ENCODE data around the gene PTPN21.

DNA sequence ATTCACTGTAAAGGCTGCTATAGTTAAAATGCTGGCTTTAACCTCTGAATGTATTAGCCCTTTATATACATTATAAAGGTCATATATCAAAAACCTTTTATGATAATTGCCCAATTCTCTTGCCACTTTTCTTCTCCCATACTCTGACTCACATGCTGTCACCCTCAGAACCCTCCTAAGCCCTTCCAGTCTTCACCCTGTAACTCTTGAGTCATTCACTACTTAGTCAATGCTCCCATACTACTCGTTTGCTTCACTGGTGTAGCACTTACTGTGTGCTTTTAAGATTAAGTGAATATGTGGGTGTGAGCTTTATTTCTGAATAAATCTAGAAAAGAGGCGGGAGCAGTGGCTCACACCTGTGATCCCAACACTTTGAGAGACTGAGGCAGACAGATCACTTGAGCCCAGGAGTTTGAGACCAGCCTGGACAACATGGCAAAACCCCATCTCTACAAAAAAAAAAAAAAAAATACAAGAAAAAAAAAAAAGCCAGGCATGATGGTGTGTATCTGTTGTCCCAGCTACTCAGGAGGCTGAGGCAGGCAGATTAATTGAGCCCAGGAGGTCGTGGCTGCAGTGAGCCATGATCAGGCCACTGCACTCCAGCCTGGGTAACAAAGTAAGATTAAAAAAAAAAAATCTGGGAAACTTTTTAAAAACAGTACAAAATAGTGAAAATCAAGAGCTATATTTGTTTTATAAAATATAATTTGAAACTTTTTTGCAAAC, 131.7 kb downstream of the PTPN21 start:
- TF ChIP-seq, protein P1, sequence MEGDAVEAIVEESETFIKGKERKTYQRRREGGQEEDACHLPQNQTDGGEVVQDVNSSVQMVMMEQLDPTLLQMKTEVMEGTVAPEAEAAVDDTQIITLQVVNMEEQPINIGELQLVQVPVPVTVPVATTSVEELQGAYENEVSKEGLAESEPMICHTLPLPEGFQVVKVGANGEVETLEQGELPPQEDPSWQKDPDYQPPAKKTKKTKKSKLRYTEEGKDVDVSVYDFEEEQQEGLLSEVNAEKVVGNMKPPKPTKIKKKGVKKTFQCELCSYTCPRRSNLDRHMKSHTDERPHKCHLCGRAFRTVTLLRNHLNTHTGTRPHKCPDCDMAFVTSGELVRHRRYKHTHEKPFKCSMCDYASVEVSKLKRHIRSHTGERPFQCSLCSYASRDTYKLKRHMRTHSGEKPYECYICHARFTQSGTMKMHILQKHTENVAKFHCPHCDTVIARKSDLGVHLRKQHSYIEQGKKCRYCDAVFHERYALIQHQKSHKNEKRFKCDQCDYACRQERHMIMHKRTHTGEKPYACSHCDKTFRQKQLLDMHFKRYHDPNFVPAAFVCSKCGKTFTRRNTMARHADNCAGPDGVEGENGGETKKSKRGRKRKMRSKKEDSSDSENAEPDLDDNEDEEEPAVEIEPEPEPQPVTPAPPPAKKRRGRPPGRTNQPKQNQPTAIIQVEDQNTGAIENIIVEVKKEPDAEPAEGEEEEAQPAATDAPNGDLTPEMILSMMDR (IDR thresholded peaks at IDR 0.05; ENCODE audit: low read depth, low read length, missing input control): no peak
- no peak for TF ChIP-seq EGR1 (IDR thresholded peaks at IDR 0.05; ENCODE audit: low read depth in 2 of 2)
- TF ChIP-seq ATF3 (IDR thresholded peaks at IDR 0.05): no peak
